ENCODE measurements around the gene RCAN1. TPM values are rescaled to one million over a fixed set of nuclear protein-coding genes. Genes with fewer than 3 reads are reported as not detected.

RCAN1 gene
- total and polyA plus RNA-seq, 9 of the 15 experiments (the other 6 are each of a cell fraction or from before 2014, with no cell fraction given) = 4.4 to 16.5 (median 12.3) TPM

DNA sequence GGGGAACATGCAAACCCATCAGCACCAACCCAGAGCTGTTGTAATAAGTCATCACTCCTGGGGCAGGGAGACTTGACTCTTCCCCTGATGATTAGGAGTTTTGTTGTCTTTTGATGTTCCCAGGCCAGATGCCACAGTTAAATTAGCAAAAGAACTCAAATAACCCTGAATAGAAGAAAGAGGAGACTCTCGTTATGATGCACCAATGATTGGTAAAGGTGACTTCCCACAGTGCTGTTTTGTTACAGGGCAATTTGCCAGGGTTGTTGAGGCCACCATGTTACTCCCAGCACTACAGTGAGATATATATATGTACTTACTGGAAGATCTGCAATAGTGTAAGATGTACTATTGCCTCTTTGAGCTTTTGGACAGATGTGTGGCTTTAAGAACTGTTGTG, 24.3 kb upstream of the RCAN1 start:
- CTCF ChIA-PET (ENCODE audit: low intra/inter-chr PET ratio) = no interaction called here
- TF ChIP-seq ZKSCAN8 (CRISPR knock-in tag; IDR thresholded peaks at IDR 0.05) (no peak), MIER1 (IDR thresholded peaks at IDR 0.05; ENCODE audit: low read depth) (no peak), IRF2 (CRISPR knock-in tag; IDR thresholded peaks at IDR 0.05) (no peak), NELFE (IDR thresholded peaks at IDR 0.05; ENCODE audit: insufficient read depth, insufficient read length) (no peak)
- TF ChIP-seq, protein P1, sequence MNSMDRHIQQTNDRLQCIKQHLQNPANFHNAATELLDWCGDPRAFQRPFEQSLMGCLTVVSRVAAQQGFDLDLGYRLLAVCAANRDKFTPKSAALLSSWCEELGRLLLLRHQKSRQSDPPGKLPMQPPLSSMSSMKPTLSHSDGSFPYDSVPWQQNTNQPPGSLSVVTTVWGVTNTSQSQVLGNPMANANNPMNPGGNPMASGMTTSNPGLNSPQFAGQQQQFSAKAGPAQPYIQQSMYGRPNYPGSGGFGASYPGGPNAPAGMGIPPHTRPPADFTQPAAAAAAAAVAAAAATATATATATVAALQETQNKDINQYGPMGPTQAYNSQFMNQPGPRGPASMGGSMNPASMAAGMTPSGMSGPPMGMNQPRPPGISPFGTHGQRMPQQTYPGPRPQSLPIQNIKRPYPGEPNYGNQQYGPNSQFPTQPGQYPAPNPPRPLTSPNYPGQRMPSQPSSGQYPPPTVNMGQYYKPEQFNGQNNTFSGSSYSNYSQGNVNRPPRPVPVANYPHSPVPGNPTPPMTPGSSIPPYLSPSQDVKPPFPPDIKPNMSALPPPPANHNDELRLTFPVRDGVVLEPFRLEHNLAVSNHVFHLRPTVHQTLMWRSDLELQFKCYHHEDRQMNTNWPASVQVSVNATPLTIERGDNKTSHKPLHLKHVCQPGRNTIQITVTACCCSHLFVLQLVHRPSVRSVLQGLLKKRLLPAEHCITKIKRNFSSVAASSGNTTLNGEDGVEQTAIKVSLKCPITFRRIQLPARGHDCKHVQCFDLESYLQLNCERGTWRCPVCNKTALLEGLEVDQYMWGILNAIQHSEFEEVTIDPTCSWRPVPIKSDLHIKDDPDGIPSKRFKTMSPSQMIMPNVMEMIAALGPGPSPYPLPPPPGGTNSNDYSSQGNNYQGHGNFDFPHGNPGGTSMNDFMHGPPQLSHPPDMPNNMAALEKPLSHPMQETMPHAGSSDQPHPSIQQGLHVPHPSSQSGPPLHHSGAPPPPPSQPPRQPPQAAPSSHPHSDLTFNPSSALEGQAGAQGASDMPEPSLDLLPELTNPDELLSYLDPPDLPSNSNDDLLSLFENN (IDR thresholded peaks at IDR 0.05; ENCODE audit: low read depth in 2 of 2, low read length in 2 of 2) = no peak
- H3K9me1 ChIP-seq (ENCODE audit: control insufficient read depth, insufficient read depth, low read length) = no peaks in the 10 kb centered on the region
- no peaks in the 10 kb centered on the region for H3K79me2 ChIP-seq (ENCODE audit: control insufficient read depth, insufficient read depth, low read length)
- intact Hi-C loops (cut with micrococcal nuclease) (no loop called here), in situ Hi-C loops (cut with MboI) (loop anchor here (10.0 to 25.0 kb wide), 2 partner anchors 252 to 714 kb away; partner anchors contain the start of gene SMIM11)
- 0 out of 2 replicates have a peak overlapping the region, but pooled peaks have one; percentile 6 for H2AFZ ChIP-seq (ENCODE audit: low read depth, low read length)
- DNase-seq (ENCODE audit: extremely low read depth in 1 of 4, low spot score in 3 of 4) (no peak), ATAC-seq (no peak), FAIRE-seq (no peak)
- H3K4me3 ChIP-seq = no peak overlapping the region
- peaks cover 5 to 11% of the 10 kb centered on the region in 2 experiments for H3K27me3 ChIP-seq (ENCODE audit: control insufficient read depth in 2 of 2, insufficient read depth in 2 of 2, low read length in 2 of 2)
- no peak overlapping the region for H3K27ac ChIP-seq (ENCODE audit: extremely low read depth, low read depth, low read length)
- H3K4me2 ChIP-seq (ENCODE audit: insufficient read depth, low read length) = no peak overlapping the region
- no peaks in the 10 kb centered on the region for H4K20me1 ChIP-seq (replicated peaks; ENCODE audit: control insufficient read depth, insufficient read depth, low read length)
- no peak overlapping the region for H3K9ac ChIP-seq (ENCODE audit: insufficient read depth in 1 of 2, low read depth in 2 of 2, low read length in 2 of 2)
- H3K4me1 ChIP-seq (replicated peaks in 1 of 2; ENCODE audit: control insufficient read depth in 2 of 2, insufficient read depth in 2 of 2, low read length in 2 of 2) = peaks cover 0 to 11% of the 10 kb centered on the region in 2 experiments; a peak in 3 of 5 replicates
- no peaks in the 10 kb centered on the region for H3K36me3 ChIP-seq (ENCODE audit: control insufficient read depth, insufficient read depth, low read length)
- BruUV-seq (replicated peaks) = no TSS peak
- POLR2A ChIA-PET = interaction anchor here (0.5 to 1.7 kb wide), 2 partner anchors 12 to 26 kb away, joined by 3 to 4 read pairs; no protein-coding TSS in a partner anchor
- WGBS (ENCODE audit: insufficient coverage, low coverage, missing lambda C conversion rate) = 18% methylated on average over 1 of the region's 1 CpG
- no peaks in the 10 kb centered on the region for H3K9me3 ChIP-seq (replicated peaks; ENCODE audit: control insufficient read depth, insufficient read depth, low read depth, low read length)
